Measurements from ENCODE around the gene CPNE4.

The CPNE4 gene

DNA sequence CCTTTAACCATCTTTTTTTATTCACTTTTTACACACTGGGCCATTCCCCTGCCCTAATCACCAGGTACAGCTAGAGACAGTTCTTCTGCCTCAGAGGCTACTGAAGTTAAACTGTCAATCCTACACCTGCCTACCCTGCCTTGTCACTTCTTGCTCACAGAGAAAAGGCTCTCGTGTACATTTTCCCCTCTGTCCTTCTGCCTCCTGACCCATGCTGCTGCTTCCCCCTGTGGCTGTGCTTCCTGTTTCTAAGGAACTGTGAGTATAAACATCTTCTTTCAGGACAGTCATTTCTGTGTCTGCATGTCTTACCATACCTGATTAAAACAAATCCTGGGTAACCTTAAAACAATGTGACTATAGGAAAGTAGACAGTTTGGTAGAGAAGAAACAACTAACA, 295.6 kb downstream of the CPNE4 start:
- no peak for TF ChIP-seq POLR2AphosphoS5 (IDR thresholded peaks at IDR 0.05; ENCODE audit: low read depth, low read length)
- TF ChIP-seq, protein P1, sequence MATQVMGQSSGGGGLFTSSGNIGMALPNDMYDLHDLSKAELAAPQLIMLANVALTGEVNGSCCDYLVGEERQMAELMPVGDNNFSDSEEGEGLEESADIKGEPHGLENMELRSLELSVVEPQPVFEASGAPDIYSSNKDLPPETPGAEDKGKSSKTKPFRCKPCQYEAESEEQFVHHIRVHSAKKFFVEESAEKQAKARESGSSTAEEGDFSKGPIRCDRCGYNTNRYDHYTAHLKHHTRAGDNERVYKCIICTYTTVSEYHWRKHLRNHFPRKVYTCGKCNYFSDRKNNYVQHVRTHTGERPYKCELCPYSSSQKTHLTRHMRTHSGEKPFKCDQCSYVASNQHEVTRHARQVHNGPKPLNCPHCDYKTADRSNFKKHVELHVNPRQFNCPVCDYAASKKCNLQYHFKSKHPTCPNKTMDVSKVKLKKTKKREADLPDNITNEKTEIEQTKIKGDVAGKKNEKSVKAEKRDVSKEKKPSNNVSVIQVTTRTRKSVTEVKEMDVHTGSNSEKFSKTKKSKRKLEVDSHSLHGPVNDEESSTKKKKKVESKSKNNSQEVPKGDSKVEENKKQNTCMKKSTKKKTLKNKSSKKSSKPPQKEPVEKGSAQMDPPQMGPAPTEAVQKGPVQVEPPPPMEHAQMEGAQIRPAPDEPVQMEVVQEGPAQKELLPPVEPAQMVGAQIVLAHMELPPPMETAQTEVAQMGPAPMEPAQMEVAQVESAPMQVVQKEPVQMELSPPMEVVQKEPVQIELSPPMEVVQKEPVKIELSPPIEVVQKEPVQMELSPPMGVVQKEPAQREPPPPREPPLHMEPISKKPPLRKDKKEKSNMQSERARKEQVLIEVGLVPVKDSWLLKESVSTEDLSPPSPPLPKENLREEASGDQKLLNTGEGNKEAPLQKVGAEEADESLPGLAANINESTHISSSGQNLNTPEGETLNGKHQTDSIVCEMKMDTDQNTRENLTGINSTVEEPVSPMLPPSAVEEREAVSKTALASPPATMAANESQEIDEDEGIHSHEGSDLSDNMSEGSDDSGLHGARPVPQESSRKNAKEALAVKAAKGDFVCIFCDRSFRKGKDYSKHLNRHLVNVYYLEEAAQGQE (IDR thresholded peaks at IDR 0.05; ENCODE audit: insufficient read depth in 1 of 2, low read depth in 2 of 2, low read length in 2 of 2) = no peak
- no peak for TF ChIP-seq FOXP2 (optimal IDR thresholded peaks at IDR 0.05; ENCODE audit: borderline replicate concordance, extremely low read depth, extremely low read length, insufficient read depth)
- no peak for TF ChIP-seq TAF1 (IDR thresholded peaks at IDR 0.05; ENCODE audit: borderline replicate concordance, insufficient read depth, low read length)
- no peak for TF ChIP-seq SIN3A (IDR thresholded peaks at IDR 0.05; ENCODE audit: borderline replicate concordance, insufficient read depth, low read length)

DNA sequence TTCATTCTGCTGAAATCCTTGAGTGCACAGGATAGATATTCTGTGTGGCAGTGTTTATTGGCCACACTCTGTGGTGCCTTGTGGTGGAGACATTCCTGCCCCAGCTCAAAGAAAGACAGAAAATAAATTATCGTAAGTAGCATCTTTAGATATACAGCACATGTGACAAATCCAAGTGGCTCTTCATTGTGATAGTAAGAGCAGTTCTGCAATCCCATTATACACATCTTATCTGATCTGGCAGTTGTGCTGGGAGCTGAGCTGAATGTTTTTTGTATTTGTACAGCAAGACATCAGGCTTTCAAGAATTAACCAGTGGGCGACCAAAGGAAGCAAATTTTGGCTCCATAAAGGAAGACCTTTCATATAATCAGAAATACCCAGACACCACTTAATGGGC, 296.7 kb downstream of the CPNE4 start:
- no peak for TF ChIP-seq FOXP2 (optimal IDR thresholded peaks at IDR 0.05; ENCODE audit: borderline replicate concordance, extremely low read depth, extremely low read length, insufficient read depth)
- no peak for TF ChIP-seq SIN3A (IDR thresholded peaks at IDR 0.05; ENCODE audit: borderline replicate concordance, insufficient read depth, low read length)
- no peak for TF ChIP-seq POLR2AphosphoS5 (IDR thresholded peaks at IDR 0.05; ENCODE audit: low read depth, low read length)
- TF ChIP-seq TAF1 (IDR thresholded peaks at IDR 0.05; ENCODE audit: borderline replicate concordance, insufficient read depth, low read length) = no peak
- TF ChIP-seq, protein P1 (IDR thresholded peaks at IDR 0.05; ENCODE audit: insufficient read depth in 1 of 2, low read depth in 2 of 2, low read length in 2 of 2) = no peak

DNA sequence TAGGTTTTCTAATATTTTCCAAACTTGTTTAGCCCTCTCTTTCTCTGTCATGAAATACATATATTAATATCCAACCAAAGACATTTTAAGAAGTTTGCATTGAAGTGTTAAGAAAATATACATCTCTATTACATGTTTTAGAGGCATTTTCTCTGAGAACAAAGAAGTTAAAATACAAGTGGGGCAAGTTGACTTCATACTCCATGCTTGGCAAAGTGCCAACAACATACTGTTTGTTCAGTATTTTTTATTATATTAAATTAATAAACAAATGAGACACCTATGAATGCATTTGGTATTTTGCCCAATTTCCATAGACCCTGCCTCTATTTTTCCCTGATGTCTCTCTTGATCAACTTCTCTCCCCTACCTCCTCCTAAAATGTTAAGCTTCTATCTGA, 299.3 kb downstream of the CPNE4 start:
- TF ChIP-seq, protein P1 (IDR thresholded peaks at IDR 0.05; ENCODE audit: insufficient read depth in 1 of 2, low read depth in 2 of 2, low read length in 2 of 2) = no peak
- no peak for TF ChIP-seq SIN3A (IDR thresholded peaks at IDR 0.05; ENCODE audit: borderline replicate concordance, insufficient read depth, low read length)
- TF ChIP-seq TAF1 (IDR thresholded peaks at IDR 0.05; ENCODE audit: borderline replicate concordance, insufficient read depth, low read length) = no peak
- TF ChIP-seq FOXP2 (optimal IDR thresholded peaks at IDR 0.05; ENCODE audit: borderline replicate concordance, extremely low read depth, extremely low read length, insufficient read depth) = no peak
- TF ChIP-seq POLR2AphosphoS5 (IDR thresholded peaks at IDR 0.05; ENCODE audit: low read depth, low read length) = no peak

DNA sequence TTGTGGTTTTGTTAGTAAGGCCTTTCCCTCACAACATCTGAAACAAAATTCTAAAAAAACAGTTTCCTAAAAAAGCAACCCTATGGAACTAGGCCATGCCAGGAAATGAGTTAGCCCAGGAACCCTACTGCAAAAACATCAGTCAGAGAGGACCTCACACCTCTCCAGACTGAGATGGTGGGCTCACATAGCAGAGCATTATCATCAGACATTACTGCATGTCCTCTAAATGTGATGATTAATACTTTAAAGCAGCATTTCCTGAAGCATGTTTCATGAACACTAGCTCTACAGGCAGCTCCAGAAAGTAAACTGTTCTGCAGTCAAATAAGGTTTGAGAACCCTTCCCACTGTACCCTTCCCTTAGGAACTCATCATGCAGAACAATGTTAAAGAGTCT, 299.7 kb downstream of the CPNE4 start:
- TF ChIP-seq FOXP2 (optimal IDR thresholded peaks at IDR 0.05; ENCODE audit: borderline replicate concordance, extremely low read depth, extremely low read length, insufficient read depth) (no peak), SIN3A (IDR thresholded peaks at IDR 0.05; ENCODE audit: borderline replicate concordance, insufficient read depth, low read length) (no peak), POLR2AphosphoS5 (IDR thresholded peaks at IDR 0.05; ENCODE audit: low read depth, low read length) (no peak), TAF1 (IDR thresholded peaks at IDR 0.05; ENCODE audit: borderline replicate concordance, insufficient read depth, low read length) (no peak)
- TF ChIP-seq, protein P1 (IDR thresholded peaks at IDR 0.05; ENCODE audit: insufficient read depth in 1 of 2, low read depth in 2 of 2, low read length in 2 of 2) = no peak
